Natural killer cell (primary cell): Measurements from ENCODE around the gene ARL6IP6. TPM values are rescaled to one million over a fixed set of nuclear protein-coding genes. Genes with fewer than 3 reads are reported as not detected.

Experiments
- ATAC-seq, 3 donors: fragments of 150-1000 bp in 2 of 3; fragments of 200-7000 bp in 1 of 3; cut with Tn5 transposase; 1 replicate in 1 of 3; 2 replicates in 2 of 3; pipeline ENCODE4 v1.10.0; 2021; ENCODE audit warnings: mild to moderate bottlenecking in 2 of 3, moderate library complexity in 2 of 3
- DNase-seq, 2 donors: peaks; one replicate each; pipeline versions ENCODE4 v3.0.0 to v3.0.0-alpha.2; 2013 to 2021; ENCODE audit warnings: mixed read lengths in 1 of 2
- H3K27ac ChIP-seq: one replicate; pipeline ENCODE4 v1.5.1; 2013; ENCODE audit warnings: mild to moderate bottlenecking, low read length
- H3K27me3 ChIP-seq: one replicate; pipeline ENCODE4 v1.6.1; 2013; ENCODE audit warnings: low read length; ENCODE audit not compliant: control insufficient read depth, insufficient read depth
- H3K36me3 ChIP-seq: one replicate; pipeline ENCODE4 v1.6.1; 2013; ENCODE audit warnings: low read length; ENCODE audit not compliant: control insufficient read depth, insufficient read depth
- H3K4me1 ChIP-seq: one replicate; pipeline ENCODE4 v1.6.1; 2013; ENCODE audit warnings: low read length; ENCODE audit not compliant: control insufficient read depth, insufficient read depth
- H3K4me3 ChIP-seq: one replicate; pipeline ENCODE4 v1.5.1; 2013; ENCODE audit warnings: low read length
- H3K9me3 ChIP-seq: one replicate; pipeline ENCODE4 v1.6.1; 2013; ENCODE audit warnings: low read length; ENCODE audit not compliant: control insufficient read depth, insufficient read depth
- H3K27ac Mint-ChIP-seq, 2 donors: one replicate each; pipeline ENCODE4 v1.8.0; 2022; ENCODE audit warnings: mild to moderate bottlenecking in 2 of 2, mixed read lengths in 2 of 2, moderate library complexity in 1 of 2
- H3K27me3 Mint-ChIP-seq, 2 donors: one replicate each; pipeline ENCODE4 v1.8.0; 2022; ENCODE audit warnings: low read depth in 2 of 2, mixed read lengths in 2 of 2
- H3K36me3 Mint-ChIP-seq: one replicate; pipeline ENCODE4 v1.8.0; 2022; ENCODE audit warnings: mixed read lengths
- H3K4me1 Mint-ChIP-seq, 2 donors: one replicate each; pipeline ENCODE4 v1.8.0; 2022; ENCODE audit warnings: mixed read lengths in 2 of 2
- H3K4me3 Mint-ChIP-seq: one replicate; pipeline ENCODE4 v1.8.0; 2022; ENCODE audit warnings: mild to moderate bottlenecking, moderate library complexity, mixed read lengths
- H3K9me3 Mint-ChIP-seq, 2 donors: one replicate each; pipeline ENCODE4 v1.8.0; 2022; ENCODE audit warnings: mixed read lengths in 2 of 2
- CTCF ChIP-seq: fragments of 200-600 bp; IDR thresholded peaks from one replicate; pipeline ENCODE4 v1.8.0; 2022; ENCODE audit warnings: antibody characterized with exemption
- WGBS: methylation state at CpG from one replicate; pipeline ENCODE4 v1.1.7; 2013; ENCODE audit warnings: missing lambda C conversion rate; ENCODE audit not compliant: insufficient coverage; 5-methylcytosine and 5-hydroxymethylcytosine counted together
- intact Hi-C: fragments of 100-400 bp; cut with micrococcal nuclease; formaldehyde crosslinking; loops from one replicate; pipeline ENCODE4 v1.14.2; 2022
- total RNA-seq, 4 donors: library from RNA; stranded (reverse); fragments of 120-200 nt in 1 of 4; gene quantifications; one replicate each; pipeline versions ENCODE4 v1.2.3 to v1.2.4, GENCODE V29; 2013 to 2022

The ARL6IP6 gene
- total RNA-seq, 3 donors from 2014 or later (not counting 1 experiment from before 2014, with no cell fraction given), result 10.0 to 15.0 (median 11.4) TPM

DNA sequence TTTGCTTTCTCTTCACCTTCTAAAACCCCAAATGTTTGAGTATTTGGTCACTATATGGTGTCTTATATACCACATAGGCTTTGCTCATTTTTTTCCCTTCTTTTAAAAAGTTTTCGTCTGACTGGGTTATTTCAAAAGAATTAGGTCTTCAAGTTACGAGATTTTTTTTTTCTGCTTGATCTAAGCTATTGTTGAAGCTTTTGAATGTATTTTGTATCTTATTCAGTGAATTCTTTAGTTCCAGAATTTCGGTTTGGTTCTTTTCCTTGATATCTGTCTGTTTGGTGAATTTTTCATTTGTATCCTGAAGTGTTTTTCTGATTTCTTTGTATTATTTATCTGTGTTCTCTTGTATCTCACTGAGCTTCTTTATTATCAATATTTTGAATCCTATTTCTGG lies 93.5 kb downstream of the ARL6IP6 start:
- intact Hi-C loops, result no loop called here
- no peak for TF ChIP-seq CTCF
- Histone ChIP-seq H3K27ac (no peak overlapping the region), H3K4me3 (no peak overlapping the region), H3K9me3 (peaks cover 6% of the 10 kb centered on the region), H3K36me3 (no peaks in the 10 kb centered on the region), H3K27me3 (no peaks in the 10 kb centered on the region), H3K4me1 (peaks cover 18% of the 10 kb centered on the region)
- H3K4me3 Mint-ChIP-seq, result no peak overlapping the region
- H3K36me3 Mint-ChIP-seq, result peaks cover 18% of the 10 kb centered on the region
- WGBS, result 88% methylated on average over 1 of the region's 3 CpGs
- no peak overlapping the region for H3K27ac Mint-ChIP-seq
- DNase-seq (no peak), ATAC-seq (no peak)
- no peaks in the 10 kb centered on the region for H3K27me3 Mint-ChIP-seq
- H3K9me3 Mint-ChIP-seq, result peaks cover 3 to 4% of the 10 kb centered on the region in 2 donors
- H3K4me1 Mint-ChIP-seq, result peaks cover 13 to 34% of the 10 kb centered on the region in 2 donors

Other genes starting within 250 kb of the ARL6IP6 start
- gene PRPF40A, start 1.2 kb upstream of the ARL6IP6 start, total RNA-seq, result 100 to 1,000 TPM; 120 to 137 (median 130) TPM